Measurements from ENCODE around the gene CIRBP. TPM values are rescaled to one million over a fixed set of nuclear protein-coding genes. Genes with fewer than 3 reads are reported as not detected.

CIRBP gene
- total and polyA plus RNA-seq, 2 of the 13 experiments (the other 11 are each of a cell fraction or from before 2014, with no cell fraction given): 133 to 140 TPM

GRCh38 chr19:1244693-1245451 is 24.3 kb upstream of the CIRBP start (continued):
- TF ChIP-seq ZNF800 (CRISPR knock-in tag; IDR thresholded peaks at IDR 0.05) (no peak; the same call in 1 of the 2 replicates), ZNF788 (CRISPR knock-in tag; IDR thresholded peaks at IDR 0.05; ENCODE audit: borderline replicate concordance) (peak; percentile 94), SOX6 (IDR thresholded peaks at IDR 0.05) (no peak), SOX6 (CRISPR knock-in tag; IDR thresholded peaks at IDR 0.05) (peak; percentile 93), GTF2F1 (IDR thresholded peaks at IDR 0.05; ENCODE audit: low read length) (0 out of 2 replicates have a peak, but pooled peaks have one; percentile 31), CSRNP1 (CRISPR knock-in tag; IDR thresholded peaks at IDR 0.05) (no peak), E2F1 (CRISPR knock-in tag; IDR thresholded peaks at IDR 0.05) (peak; percentile 56), PRPF4 (IDR thresholded peaks at IDR 0.05; ENCODE audit: low read depth, low read length, poor library complexity, severe bottlenecking) (no peak), ZNF329 (CRISPR knock-in tag; IDR thresholded peaks at IDR 0.05; ENCODE audit: low read depth) (no peak; the same call in 1 of the 2 replicates), JUN (CRISPR knock-in tag; IDR thresholded peaks at IDR 0.05) (peak; percentile 74), ZC3H13 (CRISPR knock-in tag; IDR thresholded peaks at IDR 0.05) (peak; percentile 94), FOSL1 (CRISPR knock-in tag; IDR thresholded peaks at IDR 0.05; ENCODE audit: borderline replicate concordance) (no peak), ZNF780A (CRISPR knock-in tag; IDR thresholded peaks at IDR 0.05) (no peak; the same call in 1 of the 2 replicates), MAFF (IDR thresholded peaks at IDR 0.05; ENCODE audit: low read depth, low read length) (no peak), ZNF577 (CRISPR knock-in tag; IDR thresholded peaks at IDR 0.05; ENCODE audit: borderline replicate concordance, low read depth) (no peak), ZNF530 (CRISPR knock-in tag; IDR thresholded peaks at IDR 0.05; ENCODE audit: low read depth) (no peak), MXD1 (CRISPR knock-in tag; IDR thresholded peaks at IDR 0.05) (no peak), MXD4 (CRISPR knock-in tag; IDR thresholded peaks at IDR 0.05) (peak; percentile 71; the same call in 1 of the 2 replicates), ZNF766 (CRISPR knock-in tag; IDR thresholded peaks at IDR 0.05; ENCODE audit: borderline replicate concordance) (peak; percentile 66; the same call in 1 of the 2 replicates), RAD51 (IDR thresholded peaks at IDR 0.05; ENCODE audit: borderline replicate concordance) (no peak), SMAD9 (CRISPR knock-in tag; IDR thresholded peaks at IDR 0.05) (no peak), TMF1 (CRISPR knock-in tag; IDR thresholded peaks at IDR 0.05; ENCODE audit: low read depth) (no peak), NR2C2 (CRISPR knock-in tag; IDR thresholded peaks at IDR 0.05; ENCODE audit: borderline replicate concordance) (peak; percentile 97), SAP130 (CRISPR knock-in tag; IDR thresholded peaks at IDR 0.05; ENCODE audit: low read depth) (peak; percentile 93)
- TF ChIP-seq, protein P1, sequence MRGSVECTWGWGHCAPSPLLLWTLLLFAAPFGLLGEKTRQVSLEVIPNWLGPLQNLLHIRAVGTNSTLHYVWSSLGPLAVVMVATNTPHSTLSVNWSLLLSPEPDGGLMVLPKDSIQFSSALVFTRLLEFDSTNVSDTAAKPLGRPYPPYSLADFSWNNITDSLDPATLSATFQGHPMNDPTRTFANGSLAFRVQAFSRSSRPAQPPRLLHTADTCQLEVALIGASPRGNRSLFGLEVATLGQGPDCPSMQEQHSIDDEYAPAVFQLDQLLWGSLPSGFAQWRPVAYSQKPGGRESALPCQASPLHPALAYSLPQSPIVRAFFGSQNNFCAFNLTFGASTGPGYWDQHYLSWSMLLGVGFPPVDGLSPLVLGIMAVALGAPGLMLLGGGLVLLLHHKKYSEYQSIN (CRISPR knock-in tag; IDR thresholded peaks at IDR 0.05; ENCODE audit: borderline replicate concordance): no peak

Measured in HepG2 (cell line).